ENCODE results near the gene MID2. TPM values are rescaled to one million over a fixed set of nuclear protein-coding genes. Genes with fewer than 3 reads are reported as not detected.

MID2 gene
- total RNA-seq, 1 experiment from 2014 or later = 5.1 TPM

- ChIA-PET RAD21 (ENCODE audit: low non-redundant PET in 1 of 2, low total read pairs in 2 of 2, uncharacterized antibody in 2 of 2, unreplicated experiment in 2 of 2) (no interaction called here), CTCF (no interaction called here), POLR2A (no interaction called here)
- no peak for ATAC-seq
- TF ChIP-seq, protein P1, sequence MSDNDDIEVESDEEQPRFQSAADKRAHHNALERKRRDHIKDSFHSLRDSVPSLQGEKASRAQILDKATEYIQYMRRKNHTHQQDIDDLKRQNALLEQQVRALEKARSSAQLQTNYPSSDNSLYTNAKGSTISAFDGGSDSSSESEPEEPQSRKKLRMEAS (IDR thresholded peaks at IDR 0.05) = no peak
- TF ChIP-seq POLR2A (IDR thresholded peaks at IDR 0.05; ENCODE audit: borderline replicate concordance, extremely low read depth, insufficient read depth, insufficient read length) (no peak), ELF1 (IDR thresholded peaks at IDR 0.05; ENCODE audit: borderline replicate concordance, low read depth) (no peak), RAD21 (IDR thresholded peaks at IDR 0.05; ENCODE audit: low read depth) (no peak), JUND (IDR thresholded peaks at IDR 0.05) (no peak), EZH2 (IDR thresholded peaks at IDR 0.05) (no peak), TCF7L2 (IDR thresholded peaks at IDR 0.05; ENCODE audit: borderline replicate concordance, extremely low read depth, insufficient read depth, insufficient read length) (no peak), EGR1 (IDR thresholded peaks at IDR 0.05; ENCODE audit: low read depth) (no peak), ZFX (IDR thresholded peaks at IDR 0.05) (no peak), FOSL1 (IDR thresholded peaks at IDR 0.05; ENCODE audit: low read depth) (no peak), SRF (IDR thresholded peaks at IDR 0.05; ENCODE audit: low read depth) (no peak), EZH2phosphoT487 (IDR thresholded peaks at IDR 0.05; ENCODE audit: borderline replicate concordance) (no peak), YY1 (IDR thresholded peaks at IDR 0.05; ENCODE audit: extremely low read depth, insufficient replicate concordance, low read depth, low read length) (no peak), CEBPB (IDR thresholded peaks at IDR 0.05; ENCODE audit: low read depth) (no peak), POLR2AphosphoS5 (IDR thresholded peaks at IDR 0.05; ENCODE audit: low read depth, low read length) (no peak), SIN3A (IDR thresholded peaks at IDR 0.05; ENCODE audit: low read depth) (no peak)
- TF ChIP-seq, protein P2, sequence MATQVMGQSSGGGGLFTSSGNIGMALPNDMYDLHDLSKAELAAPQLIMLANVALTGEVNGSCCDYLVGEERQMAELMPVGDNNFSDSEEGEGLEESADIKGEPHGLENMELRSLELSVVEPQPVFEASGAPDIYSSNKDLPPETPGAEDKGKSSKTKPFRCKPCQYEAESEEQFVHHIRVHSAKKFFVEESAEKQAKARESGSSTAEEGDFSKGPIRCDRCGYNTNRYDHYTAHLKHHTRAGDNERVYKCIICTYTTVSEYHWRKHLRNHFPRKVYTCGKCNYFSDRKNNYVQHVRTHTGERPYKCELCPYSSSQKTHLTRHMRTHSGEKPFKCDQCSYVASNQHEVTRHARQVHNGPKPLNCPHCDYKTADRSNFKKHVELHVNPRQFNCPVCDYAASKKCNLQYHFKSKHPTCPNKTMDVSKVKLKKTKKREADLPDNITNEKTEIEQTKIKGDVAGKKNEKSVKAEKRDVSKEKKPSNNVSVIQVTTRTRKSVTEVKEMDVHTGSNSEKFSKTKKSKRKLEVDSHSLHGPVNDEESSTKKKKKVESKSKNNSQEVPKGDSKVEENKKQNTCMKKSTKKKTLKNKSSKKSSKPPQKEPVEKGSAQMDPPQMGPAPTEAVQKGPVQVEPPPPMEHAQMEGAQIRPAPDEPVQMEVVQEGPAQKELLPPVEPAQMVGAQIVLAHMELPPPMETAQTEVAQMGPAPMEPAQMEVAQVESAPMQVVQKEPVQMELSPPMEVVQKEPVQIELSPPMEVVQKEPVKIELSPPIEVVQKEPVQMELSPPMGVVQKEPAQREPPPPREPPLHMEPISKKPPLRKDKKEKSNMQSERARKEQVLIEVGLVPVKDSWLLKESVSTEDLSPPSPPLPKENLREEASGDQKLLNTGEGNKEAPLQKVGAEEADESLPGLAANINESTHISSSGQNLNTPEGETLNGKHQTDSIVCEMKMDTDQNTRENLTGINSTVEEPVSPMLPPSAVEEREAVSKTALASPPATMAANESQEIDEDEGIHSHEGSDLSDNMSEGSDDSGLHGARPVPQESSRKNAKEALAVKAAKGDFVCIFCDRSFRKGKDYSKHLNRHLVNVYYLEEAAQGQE (IDR thresholded peaks at IDR 0.05; ENCODE audit: low read depth) = no peak
- Histone ChIP-seq H4K20me1 (ENCODE audit: insufficient read depth) (no peaks in the 10 kb centered on the region), H3K36me3 (ENCODE audit: control insufficient read depth in 1 of 2, insufficient read depth in 2 of 2, low read length in 2 of 2) (no peaks in the 10 kb centered on the region), H3K27me3 (ENCODE audit: insufficient read depth, low read length) (no peaks in the 10 kb centered on the region), H3K27ac (ENCODE audit: low read depth, low read length) (no peak overlapping the region), H3K79me2 (ENCODE audit: insufficient read depth, low read length) (no peaks in the 10 kb centered on the region), H3K9me3 (ENCODE audit: control insufficient read depth in 1 of 2, insufficient read depth in 1 of 2, low read depth in 1 of 2, low read length in 2 of 2) (no peaks in the 10 kb centered on the region), H3K4me2 (ENCODE audit: low read length) (no peak overlapping the region), H3K9me2 (ENCODE audit: insufficient read depth) (no peaks in the 10 kb centered on the region), H3K4me1 (ENCODE audit: control insufficient read depth in 1 of 2, insufficient read depth in 2 of 2, low read length in 2 of 2) (peaks cover 4 to 5% of the 10 kb centered on the region in 2 experiments; a peak in 2 of 4 replicates), H3K9ac (ENCODE audit: low read length) (no peak overlapping the region), H2AFZ (ENCODE audit: low read depth, low read length, poor library complexity, severe bottlenecking) (no peak overlapping the region), H3K4me3 (replicated peaks in 1 of 2; ENCODE audit: low read depth in 1 of 2, low read length in 2 of 2) (no peak overlapping the region)
- intact Hi-C loops (cut with micrococcal nuclease) = no loop called here
- DNase-seq (ENCODE audit: low read depth, low spot score) = no peak
- BruUV-seq (replicated peaks) = no TSS peak
Measured at GRCh38 chrX:107823456-107823855, 2.2 kb upstream of the MID2 start.

Measured in HCT116 (cell line).